HG02884 (cell line): Measurements from ENCODE around the gene PEX1.
"Not testable (repeated sequence)": the region's sequence is repeated elsewhere in the genome, so short reads cannot be mapped to it uniquely, and the experiment has no call there.

ENCODE experiments used
- ATAC-seq: cut with Tn5 transposase; IDR thresholded peaks from one replicate; pipeline ENCODE4 v1.9.1; 2021; ENCODE audit warnings: mild to moderate bottlenecking, moderate library complexity; ENCODE audit not compliant: unreplicated experiment

Gene PEX1

GRCh38 chr7:92506363-92506762 lies 22.0 kb downstream of the PEX1 start:
- no peak for ATAC-seq

GRCh38 chr7:92504563-92504962 lies 23.8 kb downstream of the PEX1 start:
- no peak for ATAC-seq

GRCh38 chr7:92503767-92504166 lies 24.6 kb downstream of the PEX1 start:
- no peak for ATAC-seq

GRCh38 chr7:92498557-92498956 lies 29.8 kb downstream of the PEX1 start:
- no peak for ATAC-seq

- no peak for ATAC-seq
These were observed 31.4 kb downstream of the PEX1 start for GRCh38 chr7:92496876-92497275.

- no peak for ATAC-seq
These were observed 38.7 kb downstream of the PEX1 start for GRCh38 chr7:92489634-92490033.

- no peak for ATAC-seq
These were observed 40.5 kb downstream of the PEX1 start for GRCh38 chr7:92487804-92488203.

- ATAC-seq: no peak
These were observed 42.3 kb downstream of the PEX1 start for GRCh38 chr7:92485974-92486373.

- ATAC-seq: no peak
These were observed 42.9 kb downstream of the PEX1 start for GRCh38 chr7:92485267-92485892.

- ATAC-seq: not testable (repeated sequence)
These were observed 44.1 kb downstream of the PEX1 start for GRCh38 chr7:92484226-92484625.

- not testable (repeated sequence) for ATAC-seq
These were observed 44.7 kb downstream of the PEX1 start for GRCh38 chr7:92483624-92484023.

- not testable (repeated sequence) for ATAC-seq
These were observed 49.2 kb downstream of the PEX1 start for GRCh38 chr7:92479146-92479545.

GRCh38 chr7:92478711-92479110 lies 49.6 kb downstream of the PEX1 start:
- no peak for ATAC-seq

GRCh38 chr7:92478095-92478494 lies 50.2 kb downstream of the PEX1 start:
- ATAC-seq: no peak

- not testable (repeated sequence) for ATAC-seq
These were observed 50.6 kb downstream of the PEX1 start, which contains the start of gene ERVW-1 for GRCh38 chr7:92477681-92478080. Gene ERVW-1, minus strand, starts transcription at chr7:92477946. Its CDS starts 7,565 bp downstream, at chr7:92470381.

- not testable (repeated sequence) for ATAC-seq
These were observed 52.3 kb downstream of the PEX1 start for GRCh38 chr7:92475851-92476590.

- ATAC-seq: not testable (repeated sequence)
These were observed 53.0 kb downstream of the PEX1 start for GRCh38 chr7:92475261-92475770.

- not testable (repeated sequence) for ATAC-seq
These were observed 54.3 kb downstream of the PEX1 start for GRCh38 chr7:92473989-92474388.

GRCh38 chr7:92468589-92468988 lies 59.7 kb downstream of the PEX1 start:
- ATAC-seq: not testable (repeated sequence)

GRCh38 chr7:92466682-92467081 lies 61.6 kb downstream of the PEX1 start:
- no peak for ATAC-seq

- no peak for ATAC-seq
These were observed 63.8 kb downstream of the PEX1 start for GRCh38 chr7:92464515-92464914.

GRCh38 chr7:92462560-92462959 lies 65.8 kb downstream of the PEX1 start:
- ATAC-seq: no peak
